HCT116 (cell line): ENCODE results near the gene CREG1. TPM values are rescaled to one million over a fixed set of nuclear protein-coding genes. Genes with fewer than 3 reads are reported as not detected.

Experiments
- ATAC-seq: fragments of 200-7000 bp; cut with Tn5 transposase; 2 replicates; pipeline ENCODE4 v1.9.1; 2020; ENCODE audit warnings: mild to moderate bottlenecking, moderate library complexity
- BruUV-seq: library from RNA; stranded (reverse); fragments of 400-500 nt; replicated peaks from 2 replicates; lab custom pipeline; 2021; lab: Mats Ljungman, UMichigan
- CTCF ChIA-PET: fragments of 300-600 bp; sonication (Branson Sonifier 250); formaldehyde crosslinking; loops from one replicate; lab custom pipeline; 2021; ENCODE audit warnings: antibody characterized with exemption; lab: Charles Lee
- POLR2A ChIA-PET: fragments of 300-600, 350-600 bp; sonication (Branson Sonifier 250); formaldehyde crosslinking; loops from one replicate; lab custom pipeline; 2021; ENCODE audit warnings: antibody characterized with exemption; lab: Charles Lee
- RAD21 ChIA-PET, 2 experiments: fragments of 300-600 bp; sonication (Branson Sonifier 250); formaldehyde crosslinking; loops; one replicate each; lab custom pipeline; 2023; ENCODE audit warnings: low total read pairs in 2 of 2; ENCODE audit not compliant: uncharacterized antibody in 2 of 2, unreplicated experiment in 2 of 2, low non-redundant PET in 1 of 2; lab: Charles Lee
- DNase-seq: peaks from one replicate; pipeline ENCODE4 v3.0.0-alpha.2; 2010; ENCODE audit warnings: low read depth, low spot score
- H2AFZ ChIP-seq: fragments of 200-600 bp; shearing (Covaris generic), sonication (generic); 2 replicates; pipeline ENCODE4 v1.6.1; 2017; ENCODE audit warnings: low read depth, mixed run types, mixed read lengths, antibody characterized with exemption, low read length; ENCODE audit not compliant: poor library complexity, severe bottlenecking
- H3K27ac ChIP-seq: 2 replicates; pipeline ENCODE4 v1.5.1; 2012; ENCODE audit warnings: low read depth, low read length
- H3K27me3 ChIP-seq: fragments of 200-600 bp; sonication (generic); 2 replicates; pipeline ENCODE4 v1.6.1; 2016; ENCODE audit warnings: mixed run types, low read length, mixed read lengths; ENCODE audit not compliant: insufficient read depth
- H3K36me3 ChIP-seq, 2 experiments: fragments of 200-500 bp in 1 of 2; fragments of 200-600 bp in 1 of 2; sonication (Bioruptor generic) in 1 of 2; sonication (generic) in 1 of 2; 2 replicates each; pipeline versions ENCODE4 v1.5.1 to v1.6.1; 2014 to 2016; ENCODE audit warnings: low read length in 2 of 2, inconsistent platforms in 1 of 2, mixed read lengths in 1 of 2, mixed run types in 1 of 2; ENCODE audit not compliant: insufficient read depth in 2 of 2, control insufficient read depth in 1 of 2
- H3K4me1 ChIP-seq, 2 experiments: fragments of 200-600 bp in 1 of 2; sonication (generic) in 1 of 2; 2 replicates each; pipeline versions ENCODE4 v1.5.1 to v1.6.1; 2012 to 2017; ENCODE audit warnings: low read length in 2 of 2, inconsistent platforms in 1 of 2, mild to moderate bottlenecking in 1 of 2, mixed read lengths in 1 of 2, mixed run types in 1 of 2, moderate library complexity in 1 of 2; ENCODE audit not compliant: insufficient read depth in 2 of 2, control insufficient read depth in 1 of 2
- H3K4me2 ChIP-seq: fragments of 200-600 bp; sonication (generic); 2 replicates; pipeline ENCODE4 v1.6.1; 2017; ENCODE audit warnings: mixed run types, low read length, mixed read lengths
- H3K4me3 ChIP-seq, 2 experiments: fragments of 200-600 bp in 1 of 2; sonication (generic) in 1 of 2; replicated peaks in 1 of 2; 2 replicates each; pipeline ENCODE4 v1.5.1; 2011 to 2016; ENCODE audit warnings: low read length in 2 of 2, control low read depth in 1 of 2, low read depth in 1 of 2, mild to moderate bottlenecking in 1 of 2, mixed read lengths in 1 of 2, mixed run types in 1 of 2
- H3K79me2 ChIP-seq: fragments of 200-600 bp; sonication (generic); 2 replicates; pipeline ENCODE4 v1.6.1; 2017; ENCODE audit warnings: mild to moderate bottlenecking, mixed run types, low read length, moderate library complexity, mixed read lengths; ENCODE audit not compliant: insufficient read depth
- H3K9ac ChIP-seq: fragments of 200-600 bp; sonication (generic); 2 replicates; pipeline ENCODE4 v1.6.1; 2016; ENCODE audit warnings: low read length, mixed read lengths
- H3K9me2 ChIP-seq: fragments of 200-600 bp; sonication (generic), shearing (Covaris generic); 2 replicates; pipeline ENCODE4 v1.6.1; 2017; ENCODE audit warnings: mixed run types, mild to moderate bottlenecking, moderate library complexity; ENCODE audit not compliant: insufficient read depth
- H3K9me3 ChIP-seq, 2 experiments: fragments of 200-500 bp in 1 of 2; fragments of 200-600 bp in 1 of 2; sonication (Bioruptor generic) in 1 of 2; sonication (generic) in 1 of 2; 2 replicates each; pipeline ENCODE4 v1.6.1; 2014 to 2017; ENCODE audit warnings: low read length in 2 of 2, mixed read lengths in 2 of 2, inconsistent platforms in 1 of 2, low read depth in 1 of 2, mild to moderate bottlenecking in 1 of 2, mixed run types in 1 of 2, moderate library complexity in 1 of 2; ENCODE audit not compliant: control insufficient read depth in 1 of 2, insufficient read depth in 1 of 2
- H4K20me1 ChIP-seq: fragments of 200-600 bp; sonication (generic), shearing (Covaris generic); 2 replicates; pipeline ENCODE4 v1.6.1; 2017; ENCODE audit warnings: mixed run types, mild to moderate bottlenecking, moderate library complexity; ENCODE audit not compliant: insufficient read depth
- ATF3 ChIP-seq: IDR thresholded peaks from 2 replicates; pipeline ENCODE4 v1.6.1; 2012
- CEBPB ChIP-seq: IDR thresholded peaks from 2 replicates; pipeline ENCODE4 v1.6.1; 2012; ENCODE audit warnings: low read depth
- EZH2phosphoT487 ChIP-seq: fragments of 200-600 bp; IDR thresholded peaks from 2 replicates; pipeline ENCODE4 v1.6.1; 2018; ENCODE audit warnings: antibody characterized with exemption, borderline replicate concordance
- SRF ChIP-seq: IDR thresholded peaks from 2 replicates; pipeline ENCODE4 v1.6.1; 2012; ENCODE audit warnings: low read depth
- YY1 ChIP-seq: IDR thresholded peaks from 2 replicates; pipeline ENCODE4 v1.6.1; 2011; ENCODE audit warnings: low read length, low read depth, moderate library complexity, mild to moderate bottlenecking; ENCODE audit not compliant: insufficient replicate concordance; ENCODE audit errors: extremely low read depth
- ZFX ChIP-seq: fragments of 450-650 bp; IDR thresholded peaks from 2 replicates; pipeline ENCODE4 v1.6.1; 2017
- intact Hi-C: fragments of 100-400 bp; cut with micrococcal nuclease; formaldehyde crosslinking; loops from 2 replicates; pipeline ENCODE4 v1.10.0; 2022
- total RNA-seq: library from RNA; stranded (reverse); gene quantifications from one replicate; pipeline ENCODE4 v1.2.1, GENCODE V29; 2021; ENCODE audit not compliant: unreplicated experiment

The CREG1 gene
- total RNA-seq, 1 experiment from 2014 or later = 55.7 TPM

- H4K20me1 ChIP-seq = no peaks in the 10 kb centered on the region
- H3K4me3 ChIP-seq = no peak overlapping the region
- intact Hi-C loops = no loop called here
- H3K9ac ChIP-seq = no peak overlapping the region
- RAD21 ChIA-PET = no interaction called here
- H3K79me2 ChIP-seq = no peaks in the 10 kb centered on the region
- no peaks in the 10 kb centered on the region for H3K9me3 ChIP-seq
- POLR2A ChIA-PET = no interaction called here
- no peaks in the 10 kb centered on the region for H3K4me1 ChIP-seq
- TF ChIP-seq SRF (no peak), ATF3 (no peak), CEBPB (no peak)
- H3K9me2 ChIP-seq = no peaks in the 10 kb centered on the region
- no peaks in the 10 kb centered on the region for H3K36me3 ChIP-seq
- H3K4me2 ChIP-seq = no peak overlapping the region
- H3K27ac ChIP-seq = no peak overlapping the region
- DNase-seq (no peak), ATAC-seq (no peak)
- no TSS peak for BruUV-seq
- H3K27me3 ChIP-seq = no peaks in the 10 kb centered on the region
- no peak overlapping the region for H2AFZ ChIP-seq
- CTCF ChIA-PET = no interaction called here
Observed at GRCh38 chr1:167510881-167511280, 42.7 kb downstream of the CREG1 start.

GRCh38 chr1:167510244-167510643 lies 43.3 kb downstream of the CREG1 start:
- no peaks in the 10 kb centered on the region for H3K9me2 ChIP-seq

More at GRCh38 chr1:167510244-167510643, 43.3 kb downstream of the CREG1 start:
- H3K4me2 ChIP-seq = no peak overlapping the region
- no peaks in the 10 kb centered on the region for H4K20me1 ChIP-seq
- RAD21 ChIA-PET = no interaction called here
- ATAC-seq = no peak
- no peak for TF ChIP-seq ZFX
- no peak for TF ChIP-seq YY1
- no peak for TF ChIP-seq ATF3
- no peak for TF ChIP-seq EZH2phosphoT487
- no peaks in the 10 kb centered on the region for H3K79me2 ChIP-seq
- intact Hi-C loops = no loop called here
- H3K9me3 ChIP-seq = no peaks in the 10 kb centered on the region
- no peak overlapping the region for H3K27ac ChIP-seq
- no peaks in the 10 kb centered on the region for H3K4me1 ChIP-seq
- CTCF ChIA-PET = no interaction called here
- no peak for DNase-seq
- no peak overlapping the region for H3K4me3 ChIP-seq
- no peaks in the 10 kb centered on the region for H3K27me3 ChIP-seq
- POLR2A ChIA-PET = no interaction called here
- no TSS peak for BruUV-seq
- H2AFZ ChIP-seq = no peak overlapping the region
- no peak overlapping the region for H3K9ac ChIP-seq
- H3K36me3 ChIP-seq = no peaks in the 10 kb centered on the region
